Ishikawa (cell line): ENCODE results near the gene BFSP2.

Source experiments
- CREB1 ChIP-seq: IDR thresholded peaks from 2 replicates; pipeline ENCODE4 v1.6.1; 2012; ENCODE audit warnings: low read depth
- EP300 ChIP-seq: IDR thresholded peaks from 2 replicates; pipeline ENCODE4 v1.6.1; 2012; ENCODE audit warnings: borderline replicate concordance
- NFIC ChIP-seq: IDR thresholded peaks from 2 replicates; pipeline ENCODE4 v1.6.1; 2012
- RAD21 ChIP-seq: IDR thresholded peaks from 2 replicates; pipeline ENCODE4 v1.6.1; 2012; ENCODE audit warnings: low read depth
- TAF1 ChIP-seq: IDR thresholded peaks from 2 replicates; pipeline ENCODE4 v1.6.1; 2012; ENCODE audit warnings: low read depth, mild to moderate bottlenecking
- TEAD4 ChIP-seq: IDR thresholded peaks from 2 replicates; pipeline ENCODE4 v1.6.1; 2012
- TF ChIP-seq, protein P1 (sequence below): IDR thresholded peaks from 2 replicates; pipeline ENCODE4 v1.6.1; 2012; ENCODE audit warnings: low read depth, mild to moderate bottlenecking
- TF ChIP-seq, protein P2 (sequence below): IDR thresholded peaks from 2 replicates; pipeline ENCODE4 v1.6.1; 2012

DNA sequence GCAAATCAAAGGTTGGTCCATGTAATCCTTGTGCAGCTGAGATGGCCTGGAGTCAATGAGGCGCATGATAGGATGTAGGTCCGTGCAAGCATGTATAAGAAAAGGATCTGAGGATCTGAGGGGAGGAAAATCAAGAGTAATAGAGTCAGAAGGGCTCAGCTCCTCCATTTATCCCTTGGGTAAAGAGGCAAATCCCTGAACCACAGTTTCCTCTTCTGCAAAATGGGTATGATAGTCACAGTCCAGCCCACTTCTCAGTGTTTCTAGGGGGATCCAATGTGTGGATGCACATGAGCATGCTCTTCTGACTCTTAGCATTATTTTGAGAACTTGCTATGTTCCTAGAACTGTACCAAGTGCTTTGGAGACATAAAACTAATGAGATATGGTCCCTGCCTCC lies 67.9 kb downstream of the BFSP2 start:
- TF ChIP-seq TAF1 (no peak), RAD21 (no peak), EP300 (no peak), NFIC (no peak), CREB1 (no peak), TEAD4 (no peak)
- TF ChIP-seq, protein P1, sequence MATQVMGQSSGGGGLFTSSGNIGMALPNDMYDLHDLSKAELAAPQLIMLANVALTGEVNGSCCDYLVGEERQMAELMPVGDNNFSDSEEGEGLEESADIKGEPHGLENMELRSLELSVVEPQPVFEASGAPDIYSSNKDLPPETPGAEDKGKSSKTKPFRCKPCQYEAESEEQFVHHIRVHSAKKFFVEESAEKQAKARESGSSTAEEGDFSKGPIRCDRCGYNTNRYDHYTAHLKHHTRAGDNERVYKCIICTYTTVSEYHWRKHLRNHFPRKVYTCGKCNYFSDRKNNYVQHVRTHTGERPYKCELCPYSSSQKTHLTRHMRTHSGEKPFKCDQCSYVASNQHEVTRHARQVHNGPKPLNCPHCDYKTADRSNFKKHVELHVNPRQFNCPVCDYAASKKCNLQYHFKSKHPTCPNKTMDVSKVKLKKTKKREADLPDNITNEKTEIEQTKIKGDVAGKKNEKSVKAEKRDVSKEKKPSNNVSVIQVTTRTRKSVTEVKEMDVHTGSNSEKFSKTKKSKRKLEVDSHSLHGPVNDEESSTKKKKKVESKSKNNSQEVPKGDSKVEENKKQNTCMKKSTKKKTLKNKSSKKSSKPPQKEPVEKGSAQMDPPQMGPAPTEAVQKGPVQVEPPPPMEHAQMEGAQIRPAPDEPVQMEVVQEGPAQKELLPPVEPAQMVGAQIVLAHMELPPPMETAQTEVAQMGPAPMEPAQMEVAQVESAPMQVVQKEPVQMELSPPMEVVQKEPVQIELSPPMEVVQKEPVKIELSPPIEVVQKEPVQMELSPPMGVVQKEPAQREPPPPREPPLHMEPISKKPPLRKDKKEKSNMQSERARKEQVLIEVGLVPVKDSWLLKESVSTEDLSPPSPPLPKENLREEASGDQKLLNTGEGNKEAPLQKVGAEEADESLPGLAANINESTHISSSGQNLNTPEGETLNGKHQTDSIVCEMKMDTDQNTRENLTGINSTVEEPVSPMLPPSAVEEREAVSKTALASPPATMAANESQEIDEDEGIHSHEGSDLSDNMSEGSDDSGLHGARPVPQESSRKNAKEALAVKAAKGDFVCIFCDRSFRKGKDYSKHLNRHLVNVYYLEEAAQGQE: no peak
- TF ChIP-seq, protein P2, sequence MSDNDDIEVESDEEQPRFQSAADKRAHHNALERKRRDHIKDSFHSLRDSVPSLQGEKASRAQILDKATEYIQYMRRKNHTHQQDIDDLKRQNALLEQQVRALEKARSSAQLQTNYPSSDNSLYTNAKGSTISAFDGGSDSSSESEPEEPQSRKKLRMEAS: no peak
